GM10248 (cell line): ENCODE measurements around the gene CALHM4.

ENCODE experiments used
- CTCF ChIA-PET: fragments of 300-600 bp; sonication (Branson Sonifier 250); formaldehyde crosslinking; extraction: SDS; loops from one replicate; lab custom pipeline; 2021; ENCODE audit warnings: antibody characterized with exemption; lab: Yijun Ruan, JAX
- POLR2A ChIA-PET: fragments of 350-650 bp; sonication (Branson Sonifier 250); formaldehyde crosslinking; extraction: SDS; loops from one replicate; lab custom pipeline; 2020; ENCODE audit warnings: antibody characterized with exemption; lab: Yijun Ruan, JAX
- DNase-seq: peaks from one replicate; pipeline ENCODE4 v3.0.0; 2012; ENCODE audit errors: extremely low spot score
- CTCF ChIP-seq: IDR thresholded peaks from 2 replicates; pipeline ENCODE4 v1.5.1; 2012; ENCODE audit warnings: mild to moderate bottlenecking, low read depth; ENCODE audit errors: extremely low read depth, missing control alignments, control extremely low read depth

The CALHM4 gene

GRCh38 chr6:116513224-116513875 is 40.2 kb upstream of the CALHM4 start:
- TF ChIP-seq CTCF: no peak
- DNase-seq: no peak
- ChIA-PET CTCF (interaction anchor here (1.0 to 3.5 kb wide), 8 partner anchors 9 to 245 kb away, joined by 3 to 15 read pairs (median 4); no protein-coding TSS in a partner anchor), POLR2A (no interaction called here)

- POLR2A ChIA-PET: no interaction called here
- CTCF ChIA-PET: interaction anchor here (1.0 to 3.5 kb wide), 10 partner anchors 8 to 245 kb away, joined by 3 to 15 read pairs (median 4); no protein-coding TSS in a partner anchor
- TF ChIP-seq CTCF: no peak
- DNase-seq: no peak
Measured at GRCh38 chr6:116514111-116514510, 39.4 kb upstream of the CALHM4 start.

- DNase-seq: no peak
- CTCF ChIA-PET: interaction anchor here (1.0 to 5.1 kb wide), 13 partner anchors 9 to 246 kb away, joined by 3 to 23 read pairs (median 4); no protein-coding TSS in a partner anchor
- no peak for TF ChIP-seq CTCF
- POLR2A ChIA-PET: no interaction called here
Measured at GRCh38 chr6:116515141-116515540, 38.4 kb upstream of the CALHM4 start.

GRCh38 chr6:116518621-116519368 is 34.8 kb upstream of the CALHM4 start:
- ChIA-PET CTCF (interaction anchor here (0.9 to 5.1 kb wide), 4 partner anchors 14 to 231 kb away, joined by 4 to 23 read pairs (median 6); no protein-coding TSS in a partner anchor), POLR2A (no interaction called here)
- no peak for TF ChIP-seq CTCF
- no peak for DNase-seq

GRCh38 chr6:116522896-116523295 is 30.7 kb upstream of the CALHM4 start:
- no peak for DNase-seq
- POLR2A ChIA-PET: no interaction called here
- CTCF ChIA-PET: interaction anchor here (0.9 to 2.2 kb wide), 5 partner anchors 10 to 254 kb away, joined by 3 to 9 read pairs (median 8); no protein-coding TSS in a partner anchor
- no peak for TF ChIP-seq CTCF

- TF ChIP-seq CTCF: no peak
- POLR2A ChIA-PET: no interaction called here
- DNase-seq: no peak
- CTCF ChIA-PET: interaction anchor here (1.1 kb wide), 2 partner anchors 9 to 11 kb away, joined by 3 to 4 read pairs; no protein-coding TSS in a partner anchor
Measured at GRCh38 chr6:116524236-116524635, 29.3 kb upstream of the CALHM4 start.
